OCI-LY7 (cell line): ENCODE results near the gene GJB2.

Experiments used
- EZH2phosphoT487 ChIP-seq: fragments of 200-600 bp; sonication (generic); IDR thresholded peaks from 2 replicates; pipeline ENCODE4 v1.6.1; 2018; ENCODE audit warnings: low read depth, borderline replicate concordance, mild to moderate bottlenecking, mixed run types, antibody characterized with exemption, low read length, moderate library complexity, mixed read lengths
- TF ChIP-seq, protein P1 (sequence below): fragments of 200-600 bp; sonication (generic); conservative IDR thresholded peaks from 2 replicates; pipeline ENCODE4 v1.5.1; 2014; ENCODE audit warnings: mild to moderate bottlenecking, antibody characterized with exemption, low read length, moderate library complexity, mixed read lengths

DNA sequence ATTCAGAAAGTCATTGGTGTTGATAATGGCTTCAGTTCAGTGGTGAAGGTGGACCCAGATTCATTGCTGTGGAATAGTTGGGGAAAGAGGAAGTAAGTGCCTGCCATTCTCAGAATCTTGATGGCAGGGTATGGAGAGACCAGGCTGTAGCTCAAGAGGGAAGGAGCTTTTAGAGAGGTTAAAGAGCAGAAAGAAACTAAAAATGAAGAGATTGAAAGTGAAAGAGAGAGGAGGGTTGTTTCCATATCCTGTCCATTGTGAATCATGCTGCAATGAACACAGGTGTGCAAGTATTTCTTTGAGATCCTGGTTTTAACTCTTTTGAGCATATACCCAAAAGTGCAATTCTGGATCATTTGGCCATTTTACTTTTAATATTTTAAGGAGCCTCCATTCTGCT is 26.8 kb upstream of the GJB2 start:
- no peak for TF ChIP-seq EZH2phosphoT487
- TF ChIP-seq, protein P1, sequence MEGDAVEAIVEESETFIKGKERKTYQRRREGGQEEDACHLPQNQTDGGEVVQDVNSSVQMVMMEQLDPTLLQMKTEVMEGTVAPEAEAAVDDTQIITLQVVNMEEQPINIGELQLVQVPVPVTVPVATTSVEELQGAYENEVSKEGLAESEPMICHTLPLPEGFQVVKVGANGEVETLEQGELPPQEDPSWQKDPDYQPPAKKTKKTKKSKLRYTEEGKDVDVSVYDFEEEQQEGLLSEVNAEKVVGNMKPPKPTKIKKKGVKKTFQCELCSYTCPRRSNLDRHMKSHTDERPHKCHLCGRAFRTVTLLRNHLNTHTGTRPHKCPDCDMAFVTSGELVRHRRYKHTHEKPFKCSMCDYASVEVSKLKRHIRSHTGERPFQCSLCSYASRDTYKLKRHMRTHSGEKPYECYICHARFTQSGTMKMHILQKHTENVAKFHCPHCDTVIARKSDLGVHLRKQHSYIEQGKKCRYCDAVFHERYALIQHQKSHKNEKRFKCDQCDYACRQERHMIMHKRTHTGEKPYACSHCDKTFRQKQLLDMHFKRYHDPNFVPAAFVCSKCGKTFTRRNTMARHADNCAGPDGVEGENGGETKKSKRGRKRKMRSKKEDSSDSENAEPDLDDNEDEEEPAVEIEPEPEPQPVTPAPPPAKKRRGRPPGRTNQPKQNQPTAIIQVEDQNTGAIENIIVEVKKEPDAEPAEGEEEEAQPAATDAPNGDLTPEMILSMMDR: no peak
